ENCODE measurements around the gene ALDH6A1. TPM values are rescaled to one million over a fixed set of nuclear protein-coding genes. Genes with fewer than 3 reads are reported as not detected.

Gene ALDH6A1
- total and polyA plus RNA-seq, 12 donors = 11.3 to 129 (median 78.5) TPM

- no peaks in the 10 kb centered on the region for H3K36me3 ChIP-seq
- no peak overlapping the region for H3K4me3 ChIP-seq
- no peak overlapping the region for H3K27ac ChIP-seq
- H3K4me1 ChIP-seq = peaks cover 0 to 48% (median 35%) of the 10 kb centered on the region in 9 donors
- no peaks in the 10 kb centered on the region for H3K27me3 ChIP-seq
- WGBS, 2 donors = 84 to 91% methylated on average over 3 of the region's 3 CpGs
- intact Hi-C loops (cut with DNase I) = no loop called here
- TF ChIP-seq, protein P1, sequence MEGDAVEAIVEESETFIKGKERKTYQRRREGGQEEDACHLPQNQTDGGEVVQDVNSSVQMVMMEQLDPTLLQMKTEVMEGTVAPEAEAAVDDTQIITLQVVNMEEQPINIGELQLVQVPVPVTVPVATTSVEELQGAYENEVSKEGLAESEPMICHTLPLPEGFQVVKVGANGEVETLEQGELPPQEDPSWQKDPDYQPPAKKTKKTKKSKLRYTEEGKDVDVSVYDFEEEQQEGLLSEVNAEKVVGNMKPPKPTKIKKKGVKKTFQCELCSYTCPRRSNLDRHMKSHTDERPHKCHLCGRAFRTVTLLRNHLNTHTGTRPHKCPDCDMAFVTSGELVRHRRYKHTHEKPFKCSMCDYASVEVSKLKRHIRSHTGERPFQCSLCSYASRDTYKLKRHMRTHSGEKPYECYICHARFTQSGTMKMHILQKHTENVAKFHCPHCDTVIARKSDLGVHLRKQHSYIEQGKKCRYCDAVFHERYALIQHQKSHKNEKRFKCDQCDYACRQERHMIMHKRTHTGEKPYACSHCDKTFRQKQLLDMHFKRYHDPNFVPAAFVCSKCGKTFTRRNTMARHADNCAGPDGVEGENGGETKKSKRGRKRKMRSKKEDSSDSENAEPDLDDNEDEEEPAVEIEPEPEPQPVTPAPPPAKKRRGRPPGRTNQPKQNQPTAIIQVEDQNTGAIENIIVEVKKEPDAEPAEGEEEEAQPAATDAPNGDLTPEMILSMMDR (IDR thresholded peaks at IDR 0.05) = no peak
- DNase-seq (no peak), ATAC-seq (no peak)
- no peaks in the 10 kb centered on the region for H3K9me3 ChIP-seq
These were observed 2.8 kb downstream of the ALDH6A1 start for GRCh38 chr14:74081491-74081890.

DNA sequence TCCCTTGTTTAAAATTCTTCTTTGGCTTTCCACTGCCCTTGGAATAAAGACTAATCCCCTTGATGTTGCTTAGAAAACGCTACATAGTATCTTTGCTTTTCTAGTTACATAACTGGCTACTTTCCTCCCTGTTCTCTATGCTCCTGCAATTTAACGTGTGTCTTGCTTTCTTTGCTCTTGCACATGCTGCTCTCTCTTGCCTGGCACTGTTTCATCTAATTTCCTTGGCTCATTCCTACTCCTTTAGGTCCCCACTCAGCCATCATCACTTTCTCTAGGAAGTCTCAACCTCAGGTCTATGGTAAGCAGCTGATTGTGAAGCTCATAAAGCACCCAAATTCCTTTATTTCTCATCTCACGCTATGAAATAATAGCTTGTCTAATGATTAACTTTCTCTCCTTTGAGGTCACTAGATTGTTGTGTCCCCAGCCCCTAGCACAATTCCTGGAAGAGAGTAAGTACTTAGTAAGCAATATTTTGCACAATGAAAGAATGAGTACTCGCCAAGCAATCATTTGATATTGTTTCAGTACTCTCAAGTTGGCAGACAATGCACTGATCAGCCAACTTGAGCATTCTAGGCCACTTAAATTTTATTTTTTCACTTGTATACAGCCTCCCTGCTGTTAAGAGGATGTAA, 3.3 kb downstream of the ALDH6A1 start:
- WGBS, 2 donors = 62 to 66% methylated on average over 4 of the region's 4 CpGs
- DNase-seq (no peak), ATAC-seq (no peak)
- TF ChIP-seq, protein P1 (IDR thresholded peaks at IDR 0.05) = no peak
- no peaks in the 10 kb centered on the region for H3K9me3 ChIP-seq
- no peaks in the 10 kb centered on the region for H3K36me3 ChIP-seq
- H3K27ac ChIP-seq = peak overlapping the region in 1 of 10 donors; percentile 12
- intact Hi-C loops (cut with DNase I) = no loop called here
- no peak overlapping the region for H3K4me3 ChIP-seq
- peaks cover 0 to 43% (median 31%) of the 10 kb centered on the region in 9 donors for H3K4me1 ChIP-seq
- no peaks in the 10 kb centered on the region for H3K27me3 ChIP-seq

DNA sequence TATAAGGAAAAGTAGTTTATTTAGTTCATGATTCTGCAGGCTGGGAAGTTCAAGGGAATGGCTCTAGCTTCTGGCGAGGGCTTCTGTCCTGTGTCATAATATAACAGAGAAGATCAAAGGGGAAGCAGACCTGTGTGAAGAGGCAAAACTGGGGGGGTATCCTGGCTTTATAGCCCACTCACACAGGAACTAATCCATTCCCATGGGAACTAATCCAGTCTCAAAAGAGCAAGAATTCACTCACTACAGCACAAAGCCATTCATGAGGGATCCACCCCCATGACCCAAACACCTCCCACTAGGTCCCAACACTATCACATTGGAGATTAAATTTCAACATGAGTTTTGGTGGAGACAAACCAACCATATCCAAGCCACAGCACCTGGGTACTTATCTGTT, 6.9 kb downstream of the ALDH6A1 start:
- 44 to 91% methylated on average over 1 of the region's 1 CpG for WGBS, 2 donors
- no peaks in the 10 kb centered on the region for H3K27me3 ChIP-seq
- TF ChIP-seq, protein P1 (IDR thresholded peaks at IDR 0.05) = no peak
- intact Hi-C loops (cut with DNase I) = no loop called here
- no peak overlapping the region for H3K27ac ChIP-seq
- DNase-seq (no peak), ATAC-seq (no peak)
- H3K9me3 ChIP-seq = no peaks in the 10 kb centered on the region
- H3K36me3 ChIP-seq = peaks cover 0 to 25% (median 3%) of the 10 kb centered on the region in 9 donors
- H3K4me3 ChIP-seq = no peak overlapping the region
- peaks cover 0 to 22% (median 12%) of the 10 kb centered on the region in 9 donors for H3K4me1 ChIP-seq

DNA sequence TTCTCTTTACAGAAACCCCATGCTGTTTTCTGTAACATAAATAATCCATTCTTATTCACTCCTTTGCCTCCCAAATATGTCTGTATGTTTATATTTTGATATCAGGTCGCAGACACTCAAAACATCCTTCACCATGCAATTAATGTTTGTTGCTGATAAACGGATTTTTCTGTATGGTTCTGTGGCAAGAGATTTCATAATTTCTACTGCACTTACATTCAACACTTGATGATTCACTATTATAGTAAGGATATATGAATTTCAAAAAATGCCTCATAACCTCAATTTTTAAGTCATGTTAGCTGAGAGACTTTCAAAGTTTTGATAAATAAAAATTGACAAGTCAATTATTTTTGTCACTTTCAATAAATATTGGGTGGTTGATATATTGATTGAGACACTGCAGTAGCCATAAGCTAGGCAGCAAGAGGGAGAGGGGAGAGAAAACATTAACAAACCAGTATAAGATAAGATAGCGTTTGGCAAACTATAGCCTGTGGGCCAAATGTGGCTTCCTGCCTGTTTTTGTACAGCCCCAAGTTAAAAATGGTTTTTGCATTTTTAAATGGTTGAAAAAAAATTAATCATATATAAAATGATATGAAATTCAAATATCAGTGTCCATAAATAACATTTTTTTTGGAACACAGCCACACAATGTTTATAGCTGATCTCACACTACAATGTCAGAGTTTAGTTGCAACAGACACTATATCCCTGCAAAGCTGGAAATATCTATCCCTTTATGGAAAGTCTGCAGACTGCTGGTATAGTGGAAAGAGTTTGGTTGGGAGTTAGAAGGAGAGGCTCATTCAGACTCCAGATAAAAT, 18.3 kb downstream of the ALDH6A1 start:
- Histone ChIP-seq H3K27ac (no peak overlapping the region), H3K27me3 (no peaks in the 10 kb centered on the region), H3K4me3 (no peak overlapping the region), H3K36me3 (peaks cover 0 to 99% (median 66%) of the 10 kb centered on the region in 9 donors), H3K4me1 (no peaks in the 10 kb centered on the region), H3K9me3 (no peaks in the 10 kb centered on the region)
- TF ChIP-seq, protein P1 (IDR thresholded peaks at IDR 0.05) = no peak
- ATAC-seq (no peak), DNase-seq (no peak)
- WGBS, 2 donors = 63 to 68% methylated on average over 3 of the region's 3 CpGs
- intact Hi-C loops (cut with DNase I) = no loop called here
